Spleen (tissue), 11 donors: Measurements from ENCODE around the gene LCNL1. TPM values are rescaled to one million over a fixed set of nuclear protein-coding genes. Genes with fewer than 3 reads are reported as not detected.

Experiments used
- DNase-seq: peaks from one replicate; pipeline ENCODE4 v3.0.0-alpha.2; 2020
- H3K27ac ChIP-seq, 8 donors: fragments of 200-600 bp; sonication (generic) in 7 of 8; 1 replicate in 4 of 8; 2 replicates in 4 of 8; pipeline versions ENCODE4 v1.5.0 to v1.8.0; 2016 to 2021; ENCODE audit warnings: inconsistent platforms in 4 of 8, mild to moderate bottlenecking in 4 of 8, moderate library complexity in 1 of 8
- H3K27me3 ChIP-seq, 7 donors: fragments of 200-600 bp; sonication (generic) in 6 of 7; replicated peaks in 1 of 7; 1 replicate in 4 of 7; 2 replicates in 3 of 7; pipeline versions ENCODE4 v1.5.0 to v1.8.0; 2016 to 2021; ENCODE audit warnings: inconsistent platforms in 3 of 7, mild to moderate bottlenecking in 1 of 7
- H3K36me3 ChIP-seq, 6 donors: fragments of 200-600 bp; sonication (generic) in 5 of 6; 1 replicate in 4 of 6; 2 replicates in 2 of 6; pipeline versions ENCODE4 v1.5.0 to v1.8.0; 2016 to 2021; ENCODE audit warnings: inconsistent platforms in 2 of 6
- H3K4me1 ChIP-seq, 6 donors: fragments of 200-600 bp; sonication (generic) in 5 of 6; 1 replicate in 3 of 6; 2 replicates in 3 of 6; pipeline versions ENCODE4 v1.5.0 to v1.8.0; 2016 to 2021; ENCODE audit warnings: inconsistent platforms in 3 of 6
- H3K4me3 ChIP-seq, 8 donors: fragments of 200-600 bp; sonication (generic) in 7 of 8; 1 replicate in 4 of 8; 2 replicates in 4 of 8; pipeline versions ENCODE4 v1.5.0 to v1.8.0; 2016 to 2021; ENCODE audit warnings: inconsistent platforms in 4 of 8, mild to moderate bottlenecking in 4 of 8, moderate library complexity in 2 of 8
- H3K9me3 ChIP-seq, 8 donors: fragments of 200-600 bp; sonication (generic) in 7 of 8; 1 replicate in 4 of 8; 2 replicates in 4 of 8; pipeline versions ENCODE4 v1.5.0 to v1.8.0; 2016 to 2021; ENCODE audit warnings: inconsistent platforms in 4 of 8
- POLR2A ChIP-seq, 3 donors: fragments of 450-650 bp; IDR thresholded peaks; one replicate each; pipeline ENCODE4 v1.5.1; 2017; ENCODE audit warnings: antibody characterized with exemption in 3 of 3, mild to moderate bottlenecking in 1 of 3
- POLR2AphosphoS5 ChIP-seq, 3 donors: sonication (generic); formaldehyde crosslinking; IDR thresholded peaks; one replicate each; pipeline ENCODE4 v1.5.1; 2017; ENCODE audit warnings: antibody characterized with exemption in 3 of 3
- WGBS, 5 donors: extraction: QIAGEN DNeasy Blood & Tissue Kit in 3 of 5; methylation state at CpG; one replicate each; pipeline versions ENCODE4 v1.1.5 to v1.1.7; 2013 to 2018; 5-methylcytosine and 5-hydroxymethylcytosine counted together
- intact Hi-C: fragments of 100-400 bp; cut with DNase I; formaldehyde crosslinking; loops from one replicate; pipeline ENCODE4 v1.15.0; 2023; ENCODE audit warnings: low total_unique reads
- polyA plus RNA-seq, 3 donors: library from polyadenylated mRNA; stranded (reverse); fragments of 200-250 nt; gene quantifications; one replicate each; pipeline ENCODE4 v1.2.1, GENCODE V29; 2013
- total RNA-seq, 7 donors: library from RNA; depleted of rRNA in 3 of 7; stranded (reverse); fragments of >200 nt in 3 of 7; fragmentation: NEBNext Ultra II Directional in 4 of 7; extraction: Animal tissue kit (Norgen Biotek cat#: 25700) in 4 of 7; gene quantifications; one replicate each; pipeline versions ENCODE4 v1.1.0 to v1.2.1, GENCODE V29; 2016 to 2021
- TF ChIP-seq, protein P1 (sequence below), 11 experiments: fragments of 200-600 bp in 7 of 11; fragments of 450-650 bp in 4 of 11; sonication (generic) in 4 of 11; IDR thresholded peaks in 8 of 11; conservative IDR thresholded peaks in 3 of 11; 1 replicate in 7 of 11; 2 replicates in 4 of 11; pipeline versions ENCODE4 v1.4.0 to v1.8.0; 2016 to 2021; ENCODE audit warnings: antibody characterized with exemption in 11 of 11, inconsistent platforms in 4 of 11, mild to moderate bottlenecking in 1 of 11
- donor health status: healthy with polysubstance abuse.
- donor health status: DM: no; HTN: no; CAD: no; lungs with moderate emphysema.
- donor health status: DM: no; HTN: no; CAD: no.
- donor health status: Bipolar disorder and iron deficiency.
- donor health status: healthy.
- donor health status: DM: no; HTN: no; CAD: no.
- donor health status: DM: yes; HTN: yes; CAD: no.

The LCNL1 gene
- total and polyA plus RNA-seq, 10 donors, result 1.3 to 8.3 (median 3.2) TPM

DNA sequence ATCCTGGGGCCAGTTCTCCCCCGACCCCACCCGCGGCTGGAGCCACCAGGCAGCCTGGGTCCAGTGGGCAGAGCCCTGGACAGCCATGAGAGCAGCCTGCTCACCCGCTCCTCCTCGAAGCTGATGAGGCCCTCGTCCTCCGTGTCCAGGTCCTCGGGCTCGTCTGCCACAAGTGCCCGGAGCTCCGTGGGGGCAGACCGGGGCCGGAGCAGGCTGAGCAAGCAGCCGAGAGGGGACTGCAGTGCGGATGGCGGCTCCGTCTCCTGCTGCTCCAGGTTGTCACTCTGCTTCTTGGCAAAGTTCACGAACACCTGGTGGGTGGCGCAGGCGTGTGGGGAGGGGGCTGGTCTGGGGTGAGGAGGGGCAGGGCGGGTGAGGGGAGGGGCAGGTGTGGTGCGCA lies 25.5 kb downstream of the LCNL1 start:
- WGBS, 5 donors, result 68 to 86% (median 80%) methylated on average over 7 to 22 of the region's 22 CpGs
- no peak for TF ChIP-seq POLR2AphosphoS5 (IDR thresholded peaks at IDR 0.05)
- no peak for TF ChIP-seq POLR2A (IDR thresholded peaks at IDR 0.05)
- TF ChIP-seq, protein P1, sequence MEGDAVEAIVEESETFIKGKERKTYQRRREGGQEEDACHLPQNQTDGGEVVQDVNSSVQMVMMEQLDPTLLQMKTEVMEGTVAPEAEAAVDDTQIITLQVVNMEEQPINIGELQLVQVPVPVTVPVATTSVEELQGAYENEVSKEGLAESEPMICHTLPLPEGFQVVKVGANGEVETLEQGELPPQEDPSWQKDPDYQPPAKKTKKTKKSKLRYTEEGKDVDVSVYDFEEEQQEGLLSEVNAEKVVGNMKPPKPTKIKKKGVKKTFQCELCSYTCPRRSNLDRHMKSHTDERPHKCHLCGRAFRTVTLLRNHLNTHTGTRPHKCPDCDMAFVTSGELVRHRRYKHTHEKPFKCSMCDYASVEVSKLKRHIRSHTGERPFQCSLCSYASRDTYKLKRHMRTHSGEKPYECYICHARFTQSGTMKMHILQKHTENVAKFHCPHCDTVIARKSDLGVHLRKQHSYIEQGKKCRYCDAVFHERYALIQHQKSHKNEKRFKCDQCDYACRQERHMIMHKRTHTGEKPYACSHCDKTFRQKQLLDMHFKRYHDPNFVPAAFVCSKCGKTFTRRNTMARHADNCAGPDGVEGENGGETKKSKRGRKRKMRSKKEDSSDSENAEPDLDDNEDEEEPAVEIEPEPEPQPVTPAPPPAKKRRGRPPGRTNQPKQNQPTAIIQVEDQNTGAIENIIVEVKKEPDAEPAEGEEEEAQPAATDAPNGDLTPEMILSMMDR (IDR thresholded peaks at IDR 0.05 in 8 of 11, conservative IDR thresholded peaks at IDR 0.05 in 3 of 11), result no peak
- Histone ChIP-seq H3K27me3 (no peaks in the 10 kb centered on the region), H3K4me3 (no peak overlapping the region), H3K4me1 (peaks cover 0 to 20% (median 4%) of the 10 kb centered on the region in 6 donors), H3K36me3 (peaks cover 0 to 62% (median 35%) of the 10 kb centered on the region in 6 donors), H3K9me3 (no peaks in the 10 kb centered on the region), H3K27ac (no peak overlapping the region)
- intact Hi-C loops, result no loop called here
- DNase-seq, result no peak

DNA sequence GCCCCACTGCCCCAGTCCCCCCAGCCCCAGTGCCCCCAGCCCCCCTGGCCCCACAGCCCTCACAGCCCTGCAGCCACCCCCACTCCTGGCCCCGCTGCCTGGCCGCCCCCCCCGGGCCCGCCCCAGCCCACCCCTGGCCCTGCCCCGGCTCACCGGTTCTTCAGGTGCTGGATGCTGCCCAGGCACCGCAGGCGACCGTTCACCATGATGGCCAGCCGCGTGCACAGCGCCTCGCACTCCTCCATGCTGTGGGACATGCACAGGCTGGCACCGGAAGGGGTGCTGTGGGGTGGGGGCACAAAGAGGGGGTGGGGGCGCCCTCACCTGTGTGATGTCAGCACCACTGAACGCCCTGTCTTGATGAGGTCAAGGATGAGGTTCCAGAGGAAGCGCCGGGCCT lies 26.4 kb downstream of the LCNL1 start:
- no peak for TF ChIP-seq POLR2A (IDR thresholded peaks at IDR 0.05)
- TF ChIP-seq, protein P1 (IDR thresholded peaks at IDR 0.05 in 8 of 11, conservative IDR thresholded peaks at IDR 0.05 in 3 of 11), result no peak
- TF ChIP-seq POLR2AphosphoS5 (IDR thresholded peaks at IDR 0.05), result no peak
- DNase-seq, result no peak
- H3K36me3 ChIP-seq, result peaks cover 0 to 71% (median 43%) of the 10 kb centered on the region in 6 donors
- H3K4me3 ChIP-seq, result no peak overlapping the region
- no peaks in the 10 kb centered on the region for H3K9me3 ChIP-seq
- no peak overlapping the region for H3K27ac ChIP-seq
- 60 to 96% (median 93%) methylated on average over 1 to 18 of the region's 18 CpGs; no CpG with 5 or more reads in 1 of the 5 donors for WGBS, 5 donors
- peaks cover 0 to 20% (median 4%) of the 10 kb centered on the region in 6 donors for H3K4me1 ChIP-seq
- intact Hi-C loops, result no loop called here
- H3K27me3 ChIP-seq, result no peaks in the 10 kb centered on the region

DNA sequence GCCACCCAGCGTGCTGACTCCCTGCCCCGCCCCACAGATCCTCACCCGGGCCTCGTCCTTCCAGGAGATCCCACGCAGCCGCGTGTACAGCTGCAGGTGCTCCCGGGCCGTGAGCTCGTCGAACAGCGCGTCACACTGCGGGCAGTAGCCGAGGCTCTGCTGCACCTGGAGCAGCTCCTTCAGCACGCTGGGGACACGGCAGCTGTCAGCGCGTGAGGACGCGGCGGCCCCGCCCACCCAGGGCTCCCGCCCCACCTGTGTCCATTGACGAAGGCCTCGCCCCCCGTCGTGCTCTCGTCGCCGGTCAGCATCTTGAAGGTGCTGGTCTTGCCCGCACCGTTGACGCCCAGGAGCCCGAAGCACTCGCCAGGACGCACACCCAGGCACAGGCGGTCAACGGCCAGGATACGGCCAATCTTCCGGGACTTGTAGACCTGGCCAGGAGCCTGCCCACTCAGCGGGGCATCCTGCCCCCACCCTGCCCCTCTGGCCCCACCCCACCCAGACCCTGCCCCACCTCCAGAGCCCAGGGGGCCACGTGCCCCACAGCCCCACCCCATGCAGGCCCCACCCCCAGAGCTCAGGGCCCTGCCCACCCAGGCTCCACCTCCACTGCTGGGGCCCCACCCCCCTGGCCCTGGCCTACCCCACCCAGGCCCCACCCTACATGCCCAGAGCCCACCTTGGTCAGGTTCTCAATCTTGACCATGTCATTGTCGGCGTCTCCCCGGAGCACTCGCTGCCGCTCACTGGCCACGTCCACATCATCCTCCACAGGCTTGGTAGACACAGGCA lies 27.3 kb downstream of the LCNL1 start:
- H3K9me3 ChIP-seq, result no peaks in the 10 kb centered on the region
- H3K27me3 ChIP-seq, result no peaks in the 10 kb centered on the region
- DNase-seq, result no peak
- peaks cover 0 to 80% (median 52%) of the 10 kb centered on the region in 6 donors for H3K36me3 ChIP-seq
- no peak overlapping the region for H3K27ac ChIP-seq
- WGBS, 5 donors, result 90 to 96% (median 95%) methylated on average over 13 to 49 of the region's 49 CpGs
- TF ChIP-seq POLR2A (IDR thresholded peaks at IDR 0.05) (no peak), POLR2AphosphoS5 (IDR thresholded peaks at IDR 0.05) (no peak)
- TF ChIP-seq, protein P1 (IDR thresholded peaks at IDR 0.05 in 8 of 11, conservative IDR thresholded peaks at IDR 0.05 in 3 of 11), result no peak
- intact Hi-C loops, result no loop called here
- no peak overlapping the region for H3K4me3 ChIP-seq
- H3K4me1 ChIP-seq, result peaks cover 0 to 18% (median 4%) of the 10 kb centered on the region in 6 donors

DNA sequence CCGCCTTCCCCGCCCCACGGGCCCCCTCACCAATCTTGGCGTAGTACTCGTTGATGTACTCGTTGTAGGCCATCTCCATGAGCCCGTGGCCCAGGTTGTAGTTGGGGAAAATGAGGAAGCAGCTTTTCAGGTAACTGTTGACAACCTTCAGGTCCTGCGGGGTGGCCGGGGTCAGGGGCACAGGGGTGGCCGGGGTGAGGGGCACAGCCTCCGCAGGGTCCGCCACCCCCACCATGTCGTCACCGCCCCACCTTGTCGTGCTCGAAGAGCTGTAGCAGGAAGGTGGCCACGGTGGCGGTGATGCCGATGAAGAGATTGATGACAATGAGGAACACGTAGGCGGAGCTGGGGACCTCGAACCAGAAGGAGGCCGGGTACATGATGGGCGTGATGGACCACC lies 28.4 kb downstream of the LCNL1 start:
- Histone ChIP-seq H3K27me3 (no peaks in the 10 kb centered on the region), H3K4me1 (peaks cover 0 to 8% (median under 1%) of the 10 kb centered on the region in 6 donors), H3K9me3 (no peaks in the 10 kb centered on the region), H3K4me3 (no peak overlapping the region), H3K36me3 (peaks cover 0 to 90% (median 62%) of the 10 kb centered on the region in 6 donors), H3K27ac (no peak overlapping the region)
- intact Hi-C loops, result no loop called here
- TF ChIP-seq POLR2A (IDR thresholded peaks at IDR 0.05) (no peak), POLR2AphosphoS5 (IDR thresholded peaks at IDR 0.05) (no peak)
- TF ChIP-seq, protein P1 (IDR thresholded peaks at IDR 0.05 in 8 of 11, conservative IDR thresholded peaks at IDR 0.05 in 3 of 11), result no peak
- 88 to 96% (median 94%) methylated on average over 20 to 24 of the region's 24 CpGs for WGBS, 5 donors
- DNase-seq, result no peak
